ENCODE data around the gene RSBN1L. TPM values are rescaled to one million over a fixed set of nuclear protein-coding genes. Genes with fewer than 3 reads are reported as not detected.

RSBN1L gene
- total RNA-seq, 1 donor from 2014 or later = 27.0 TPM

DNA sequence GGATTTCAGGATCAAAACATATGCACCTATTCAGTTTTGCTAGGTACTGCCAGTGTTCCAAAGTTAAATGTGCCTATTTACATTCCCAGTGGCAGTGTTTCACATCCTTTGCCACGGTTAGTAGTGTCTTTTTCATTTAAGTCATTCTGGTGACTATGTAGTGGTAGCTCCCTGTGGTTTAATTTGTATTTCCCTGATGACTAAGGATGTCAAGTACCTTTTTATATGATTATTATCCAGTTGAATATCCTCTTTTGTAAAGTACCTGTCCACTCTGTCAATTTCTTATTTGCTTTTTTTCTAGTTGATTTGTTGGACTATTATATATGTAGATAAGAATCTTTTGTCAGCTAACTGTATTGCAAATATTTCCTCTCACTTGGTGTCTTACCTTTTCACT is 56.9 kb downstream of the RSBN1L start:
- Mint-ChIP-seq H3K36me3 (ENCODE audit: unreplicated experiment) (no peaks in the 10 kb centered on the region), H3K4me1 (ENCODE audit: low read depth, unreplicated experiment) (no peaks in the 10 kb centered on the region), H3K9me3 (ENCODE audit: unreplicated experiment) (no peaks in the 10 kb centered on the region), H3K4me3 (ENCODE audit: unreplicated experiment) (no peak overlapping the region), H3K27ac (ENCODE audit: unreplicated experiment) (no peak overlapping the region), H3K27me3 (ENCODE audit: unreplicated experiment) (peaks cover 2% of the 10 kb centered on the region)
- no peak for DNase-seq
- TF ChIP-seq, protein P1, sequence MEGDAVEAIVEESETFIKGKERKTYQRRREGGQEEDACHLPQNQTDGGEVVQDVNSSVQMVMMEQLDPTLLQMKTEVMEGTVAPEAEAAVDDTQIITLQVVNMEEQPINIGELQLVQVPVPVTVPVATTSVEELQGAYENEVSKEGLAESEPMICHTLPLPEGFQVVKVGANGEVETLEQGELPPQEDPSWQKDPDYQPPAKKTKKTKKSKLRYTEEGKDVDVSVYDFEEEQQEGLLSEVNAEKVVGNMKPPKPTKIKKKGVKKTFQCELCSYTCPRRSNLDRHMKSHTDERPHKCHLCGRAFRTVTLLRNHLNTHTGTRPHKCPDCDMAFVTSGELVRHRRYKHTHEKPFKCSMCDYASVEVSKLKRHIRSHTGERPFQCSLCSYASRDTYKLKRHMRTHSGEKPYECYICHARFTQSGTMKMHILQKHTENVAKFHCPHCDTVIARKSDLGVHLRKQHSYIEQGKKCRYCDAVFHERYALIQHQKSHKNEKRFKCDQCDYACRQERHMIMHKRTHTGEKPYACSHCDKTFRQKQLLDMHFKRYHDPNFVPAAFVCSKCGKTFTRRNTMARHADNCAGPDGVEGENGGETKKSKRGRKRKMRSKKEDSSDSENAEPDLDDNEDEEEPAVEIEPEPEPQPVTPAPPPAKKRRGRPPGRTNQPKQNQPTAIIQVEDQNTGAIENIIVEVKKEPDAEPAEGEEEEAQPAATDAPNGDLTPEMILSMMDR (IDR thresholded peaks at IDR 0.05; ENCODE audit: partially characterized antibody, unreplicated experiment) = no peak

DNA sequence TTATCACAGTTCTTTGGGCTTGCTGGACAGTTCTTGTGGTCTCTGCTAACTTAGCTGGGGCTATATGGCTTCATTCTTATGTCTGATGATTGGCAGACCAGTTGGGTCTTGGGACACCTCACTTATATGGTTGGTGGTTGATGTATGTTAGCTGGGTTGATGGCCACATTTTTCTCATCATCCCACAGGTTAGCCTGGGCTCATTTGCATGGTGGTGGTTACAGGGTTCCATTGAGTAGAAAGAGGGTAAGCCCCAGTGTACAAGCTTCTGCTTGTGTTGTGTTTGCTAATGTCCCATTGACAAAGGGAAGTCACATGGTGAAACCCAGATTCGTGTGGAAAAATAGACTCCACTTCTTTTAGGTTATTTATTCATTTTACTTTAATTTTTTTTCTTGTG is 61.3 kb downstream of the RSBN1L start:
- H3K4me1 Mint-ChIP-seq (ENCODE audit: low read depth, unreplicated experiment) = peaks cover 4% of the 10 kb centered on the region
- H3K36me3 Mint-ChIP-seq (ENCODE audit: unreplicated experiment) = no peaks in the 10 kb centered on the region
- H3K27me3 Mint-ChIP-seq (ENCODE audit: unreplicated experiment) = no peaks in the 10 kb centered on the region
- no peaks in the 10 kb centered on the region for H3K9me3 Mint-ChIP-seq (ENCODE audit: unreplicated experiment)
- no peak overlapping the region for H3K27ac Mint-ChIP-seq (ENCODE audit: unreplicated experiment)
- H3K4me3 Mint-ChIP-seq (ENCODE audit: unreplicated experiment) = no peak overlapping the region
- DNase-seq = no peak
- TF ChIP-seq, protein P1 (IDR thresholded peaks at IDR 0.05; ENCODE audit: partially characterized antibody, unreplicated experiment) = no peak

DNA sequence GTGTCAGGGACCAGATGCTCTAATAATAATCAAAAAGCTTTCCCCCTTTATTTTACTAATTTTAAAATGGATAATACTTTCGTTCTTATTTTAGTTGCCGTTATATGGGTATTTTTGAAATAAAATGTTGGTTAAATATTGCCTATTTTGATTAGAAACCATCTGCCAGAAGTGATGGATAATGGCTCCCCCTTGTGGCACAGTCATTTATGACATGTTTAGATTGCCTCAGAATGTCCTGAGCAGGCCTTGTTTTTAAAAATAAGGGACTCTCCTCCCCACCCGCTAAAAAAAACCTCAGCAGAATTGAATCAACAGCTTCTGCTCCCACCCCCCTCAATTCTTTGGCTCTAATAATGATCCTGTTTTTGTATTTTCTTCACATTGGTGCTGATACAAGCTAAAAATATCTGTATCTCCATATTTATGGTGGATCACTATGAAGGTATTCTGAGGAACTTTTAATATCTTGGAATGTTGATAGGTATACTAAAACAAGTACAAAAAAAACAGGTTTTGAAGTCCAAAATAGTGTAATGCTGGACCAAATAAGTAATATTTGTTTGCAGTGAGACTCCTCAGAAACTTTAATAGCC is 63.1 kb downstream of the RSBN1L start:
- H3K4me3 Mint-ChIP-seq (ENCODE audit: unreplicated experiment) = no peak overlapping the region
- H3K4me1 Mint-ChIP-seq (ENCODE audit: low read depth, unreplicated experiment) = peaks cover 4% of the 10 kb centered on the region
- no peaks in the 10 kb centered on the region for H3K36me3 Mint-ChIP-seq (ENCODE audit: unreplicated experiment)
- DNase-seq = peak; percentile 36
- no peak overlapping the region for H3K27ac Mint-ChIP-seq (ENCODE audit: unreplicated experiment)
- TF ChIP-seq, protein P1 (IDR thresholded peaks at IDR 0.05; ENCODE audit: partially characterized antibody, unreplicated experiment) = peak; percentile 89
- H3K27me3 Mint-ChIP-seq (ENCODE audit: unreplicated experiment) = peaks cover 2% of the 10 kb centered on the region
- no peaks in the 10 kb centered on the region for H3K9me3 Mint-ChIP-seq (ENCODE audit: unreplicated experiment)

DNA sequence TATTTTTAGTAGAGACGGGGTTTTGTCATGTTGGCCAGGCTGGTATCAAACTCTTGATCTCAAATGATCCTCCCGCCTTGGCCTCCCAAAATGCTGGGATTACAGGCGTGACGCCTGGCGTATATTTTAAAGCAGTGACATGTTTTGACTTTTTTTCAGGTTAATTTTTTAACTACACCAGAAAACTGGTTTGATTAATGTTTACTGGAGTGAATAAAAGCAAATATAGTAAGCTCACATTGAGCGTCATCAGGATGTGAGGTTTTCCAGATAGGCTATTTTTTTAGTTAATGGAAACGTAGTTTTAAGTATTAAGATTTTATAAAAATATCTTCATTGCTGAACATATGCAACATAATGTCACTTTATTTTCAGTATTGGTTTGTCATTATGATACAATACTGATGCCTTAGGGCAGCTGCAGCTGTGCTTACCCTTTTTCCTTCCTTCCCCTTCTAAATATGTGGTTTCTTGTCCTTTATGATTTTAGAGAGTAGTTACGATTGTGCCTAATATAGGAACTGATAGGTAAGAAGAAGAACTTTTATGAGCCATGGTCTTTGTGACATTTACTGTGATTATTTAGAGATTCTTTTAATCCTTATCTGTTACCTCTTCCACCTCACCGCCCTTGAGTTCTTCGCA is 64.7 kb downstream of the RSBN1L start:
- Mint-ChIP-seq H3K36me3 (ENCODE audit: unreplicated experiment) (no peaks in the 10 kb centered on the region), H3K4me1 (ENCODE audit: low read depth, unreplicated experiment) (peaks cover 4% of the 10 kb centered on the region), H3K27ac (ENCODE audit: unreplicated experiment) (no peak overlapping the region), H3K4me3 (ENCODE audit: unreplicated experiment) (no peak overlapping the region), H3K9me3 (ENCODE audit: unreplicated experiment) (no peaks in the 10 kb centered on the region), H3K27me3 (ENCODE audit: unreplicated experiment) (peaks cover 2% of the 10 kb centered on the region)
- TF ChIP-seq, protein P1 (IDR thresholded peaks at IDR 0.05; ENCODE audit: partially characterized antibody, unreplicated experiment) = no peak
- DNase-seq = no peak

DNA sequence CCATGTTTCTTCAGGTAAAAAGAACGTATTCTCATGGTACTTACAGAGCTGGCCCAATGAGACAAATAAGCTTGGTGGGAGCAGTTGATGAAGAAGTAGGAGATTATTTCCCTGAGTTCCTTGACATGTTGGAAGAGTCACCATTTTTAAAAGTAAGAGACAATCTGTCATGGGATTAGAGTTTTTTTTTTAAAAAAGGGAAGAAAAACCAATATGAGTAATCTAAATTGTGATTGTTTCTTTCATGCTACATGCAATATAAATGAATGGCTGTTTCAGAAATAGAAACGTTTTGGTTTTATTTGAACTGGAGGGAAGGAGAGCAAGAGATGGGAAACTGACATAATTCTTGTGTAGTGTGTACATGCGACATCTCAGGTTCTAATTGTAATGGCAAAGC is 69.2 kb downstream of the RSBN1L start:
- Mint-ChIP-seq H3K4me3 (ENCODE audit: unreplicated experiment) (no peak overlapping the region), H3K27ac (ENCODE audit: unreplicated experiment) (no peak overlapping the region), H3K9me3 (ENCODE audit: unreplicated experiment) (no peaks in the 10 kb centered on the region), H3K36me3 (ENCODE audit: unreplicated experiment) (peaks cover under 1% of the 10 kb centered on the region), H3K27me3 (ENCODE audit: unreplicated experiment) (peaks cover 2% of the 10 kb centered on the region), H3K4me1 (ENCODE audit: low read depth, unreplicated experiment) (no peaks in the 10 kb centered on the region)
- no peak for DNase-seq
- TF ChIP-seq, protein P1 (IDR thresholded peaks at IDR 0.05; ENCODE audit: partially characterized antibody, unreplicated experiment) = no peak
